ENCODE data around the gene USP17L12. TPM values are rescaled to one million over a fixed set of nuclear protein-coding genes. Genes with fewer than 3 reads are reported as not detected.
A peak's percentile ranks its signal among the peaks of the same experiment; 100 is the strongest.
"Not testable (repeated sequence)": the region's sequence is repeated elsewhere in the genome, so short reads cannot be mapped to it uniquely, and the experiment has no call there.

USP17L12 gene
- not detected for total RNA-seq

GRCh38 chr4:9219852-9220251 is at the start of gene USP17L12:
USP17L12 (plus strand) TSS chr4:9220152; CDS start chr4:9220152, 0 bp downstream.
- H3K36me3 ChIP-seq, H3K9me3 ChIP-seq, H3K4me3 ChIP-seq, H3K27ac ChIP-seq, DNase-seq, H3K4me1 ChIP-seq, H3K27me3 ChIP-seq: not testable (repeated sequence)

- not testable (repeated sequence) for DNase-seq, H3K4me1 ChIP-seq, H3K27ac ChIP-seq, H3K4me3 ChIP-seq, H3K36me3 ChIP-seq, H3K27me3 ChIP-seq, H3K9me3 ChIP-seq
Observed at GRCh38 chr4:9210357-9210756, 9.6 kb upstream of the USP17L12 start, which contains the start of gene USP17L10. USP17L10 (plus strand) TSS chr4:9210657; CDS start chr4:9210657, 0 bp downstream.

- not testable (repeated sequence) for H3K36me3 ChIP-seq, H3K9me3 ChIP-seq, H3K27ac ChIP-seq, H3K4me1 ChIP-seq, H3K4me3 ChIP-seq, H3K27me3 ChIP-seq
- DNase-seq, result peak in 1 of 3 donors; percentile 21
Observed at GRCh38 chr4:9214701-9215100, 5.3 kb upstream of the USP17L12 start.

- not testable (repeated sequence) for H3K27ac ChIP-seq, H3K36me3 ChIP-seq, H3K27me3 ChIP-seq, DNase-seq, H3K4me3 ChIP-seq, H3K4me1 ChIP-seq, H3K9me3 ChIP-seq
Observed at GRCh38 chr4:9215105-9215504, 4.8 kb upstream of the USP17L12 start, which contains the start of gene USP17L11. USP17L11 (plus strand) TSS chr4:9215405; CDS start chr4:9215405, 0 bp downstream.

- not testable (repeated sequence) for H3K9me3 ChIP-seq, H3K27ac ChIP-seq, H3K36me3 ChIP-seq, H3K4me3 ChIP-seq, H3K27me3 ChIP-seq, H3K4me1 ChIP-seq, DNase-seq
Observed at GRCh38 chr4:9224596-9224995, 4.6 kb downstream of the USP17L12 start, which contains the start of gene USP17L13. USP17L13 (plus strand) TSS chr4:9224896; CDS start chr4:9224896, 0 bp downstream.

- peak in 1 of 3 donors; percentile 39 for DNase-seq
- H3K27me3 ChIP-seq, H3K4me3 ChIP-seq, H3K4me1 ChIP-seq, H3K9me3 ChIP-seq, H3K27ac ChIP-seq, H3K36me3 ChIP-seq: not testable (repeated sequence)
Observed at GRCh38 chr4:9230249-9230648, 10.3 kb downstream of the USP17L12 start.

- not testable (repeated sequence) for H3K4me1 ChIP-seq, H3K9me3 ChIP-seq, H3K4me3 ChIP-seq, H3K36me3 ChIP-seq, H3K27me3 ChIP-seq, H3K27ac ChIP-seq, DNase-seq
Observed at GRCh38 chr4:9234085-9234484, 14.1 kb downstream of the USP17L12 start, which contains the start of gene USP17L15. USP17L15 (plus strand) TSS chr4:9234385; CDS start chr4:9234385, 0 bp downstream.

- not testable (repeated sequence) for H3K36me3 ChIP-seq, H3K4me1 ChIP-seq, H3K27ac ChIP-seq, H3K27me3 ChIP-seq, H3K4me3 ChIP-seq, H3K9me3 ChIP-seq
- DNase-seq, result peak; percentile 16 to 22 (median 18)
Observed at GRCh38 chr4:9238461-9238860, 18.5 kb downstream of the USP17L12 start.

GRCh38 chr4:9243579-9243978 is 23.6 kb downstream of the USP17L12 start, which contains the start of gene USP17L17:
USP17L17 (plus strand) TSS chr4:9243879; CDS start chr4:9243879, 0 bp downstream.
- H3K36me3 ChIP-seq, DNase-seq, H3K4me3 ChIP-seq, H3K27ac ChIP-seq, H3K4me1 ChIP-seq, H3K27me3 ChIP-seq, H3K9me3 ChIP-seq: not testable (repeated sequence)

GRCh38 chr4:9247953-9248680 is 28.2 kb downstream of the USP17L12 start, which contains the start of gene USP17L18:
USP17L18 (plus strand) TSS chr4:9248630; CDS start chr4:9248630, 0 bp downstream.
- not testable (repeated sequence) for H3K9me3 ChIP-seq, H3K27ac ChIP-seq, H3K27me3 ChIP-seq, H3K4me1 ChIP-seq, H3K4me3 ChIP-seq, H3K36me3 ChIP-seq
- DNase-seq, result peak; percentile 7 to 45 (median 16)

GRCh38 chr4:9253078-9253477 is 33.1 kb downstream of the USP17L12 start, which contains the start of gene USP17L19:
USP17L19 (plus strand) TSS chr4:9253378; CDS start chr4:9253378, 0 bp downstream.
- not testable (repeated sequence) for H3K27ac ChIP-seq, H3K27me3 ChIP-seq, H3K36me3 ChIP-seq, H3K4me1 ChIP-seq, H3K4me3 ChIP-seq, H3K9me3 ChIP-seq, DNase-seq

- not testable (repeated sequence) for DNase-seq, H3K9me3 ChIP-seq, H3K4me3 ChIP-seq, H3K27me3 ChIP-seq, H3K27ac ChIP-seq, H3K36me3 ChIP-seq, H3K4me1 ChIP-seq
Observed at GRCh38 chr4:9257824-9258223, 37.9 kb downstream of the USP17L12 start, which contains the start of gene USP17L20. USP17L20 (plus strand) TSS chr4:9258124; CDS start chr4:9258124, 0 bp downstream.

GRCh38 chr4:9262572-9262971 is 42.6 kb downstream of the USP17L12 start, which contains the start of gene USP17L21:
USP17L21 (plus strand) TSS chr4:9262872; CDS start chr4:9262872, 0 bp downstream.
- DNase-seq, H3K27me3 ChIP-seq: not testable (repeated sequence)

GRCh38 chr4:9267319-9267718 is 47.4 kb downstream of the USP17L12 start, which contains the start of gene USP17L22:
USP17L22 (plus strand) TSS chr4:9267619; CDS start chr4:9267619, 0 bp downstream.
- H3K4me3 ChIP-seq, H3K36me3 ChIP-seq, H3K27me3 ChIP-seq, DNase-seq, H3K4me1 ChIP-seq, H3K9me3 ChIP-seq, H3K27ac ChIP-seq: not testable (repeated sequence)

More at GRCh38 chr4:9262572-9262971, 42.6 kb downstream of the USP17L12 start, which contains the start of gene USP17L21:
- H3K36me3 ChIP-seq, H3K4me3 ChIP-seq, H3K4me1 ChIP-seq, H3K27ac ChIP-seq, H3K9me3 ChIP-seq: not testable (repeated sequence)

Data from Peyer's patch (tissue), 4 donors.